Pancreas (tissue), 10 donors: ENCODE data around the gene FHIT. TPM values are rescaled to one million over a fixed set of nuclear protein-coding genes. Genes with fewer than 3 reads are reported as not detected.

Source experiments
- ATAC-seq, 4 donors: fragments of 200-7000 bp; cut with Tn5 transposase; one replicate each; pipeline versions ENCODE4 v1.8.0 to v1.9.1; 2020; ENCODE audit warnings: mild to moderate bottlenecking in 4 of 4, moderate library complexity in 4 of 4
- DNase-seq, 6 donors: peaks; one replicate each; pipeline ENCODE4 v3.0.0-alpha.2; 2020
- FAIRE-seq: peaks from 2 replicates; lab custom pipeline; 2012; peaks lifted over from hg19 to GRCh38; lab: Jason Lieb, UNC
- H3K27ac ChIP-seq, 4 donors: fragments of 200-600 bp; sonication (generic); 1 replicate in 3 of 4; 2 replicates in 1 of 4; pipeline versions ENCODE4 v1.5.0 to v1.8.0; 2020
- H3K27me3 ChIP-seq, 4 donors: fragments of 200-600 bp; one replicate each; pipeline ENCODE4 v1.8.0; 2021
- H3K36me3 ChIP-seq, 3 donors: fragments of 200-600 bp; sonication (generic) in 1 of 3; one replicate each; pipeline versions ENCODE4 v1.5.0 to v1.8.0; 2020 to 2021
- H3K4me1 ChIP-seq, 3 donors: fragments of 200-600 bp; one replicate each; pipeline ENCODE4 v1.8.0; 2021
- H3K4me3 ChIP-seq, 4 donors: fragments of 200-600 bp; sonication (generic) in 2 of 4; one replicate each; pipeline versions ENCODE4 v1.5.0 to v1.8.0; 2020 to 2021
- H3K9me3 ChIP-seq, 4 donors: fragments of 200-600 bp; one replicate each; pipeline ENCODE4 v1.8.0; 2021
- CTCF ChIP-seq, 4 donors: fragments of 200-600 bp; sonication (generic) in 3 of 4; IDR thresholded peaks; one replicate each; pipeline versions ENCODE4 v1.5.0 to v1.8.0; 2021; ENCODE audit warnings: antibody characterized with exemption in 4 of 4
- WGBS, 2 donors: extraction: QIAGEN DNeasy Blood & Tissue Kit; methylation state at CpG; one replicate each; pipeline ENCODE4 v1.1.7; 2013; 5-methylcytosine and 5-hydroxymethylcytosine counted together
- intact Hi-C, 3 donors: fragments of 100-400 bp; cut with DNase I; formaldehyde crosslinking; loops; one replicate each; pipeline versions ENCODE4 v1.11.1 to v1.14.2; 2022
- polyA plus RNA-seq, 2 donors: library from polyadenylated mRNA; stranded (reverse); fragments of 200-250 nt; gene quantifications; one replicate each; pipeline ENCODE4 v1.2.3, GENCODE V29; 2013
- total RNA-seq, 6 donors: library from RNA; stranded (reverse); fragmentation: NEBNext Ultra II Directional in 4 of 6; extraction: Animal tissue kit (Norgen Biotek cat#: 25700) in 4 of 6; gene quantifications; one replicate each; pipeline versions ENCODE4 v1.2.1 to v1.2.4, GENCODE V29; 2021 to 2023
- donor health status: healthy with polysubstance abuse.
- donor health status: DM: no; HTN: no; CAD: no; lungs with moderate emphysema.
- donor health status: DM: no; HTN: no; CAD: no.
- donor health status: control.
- donor health status: control.
- donor health status: Bipolar disorder and iron deficiency.
- donor health status: DM: yes; HTN: yes; CAD: no.
- donor health status: DM: no; HTN: no; CAD: no.
- donor health status: DM: no; HTN: no; CAD: no.
- donor health status: DM: yes; HTN: yes; CAD: no.

Gene FHIT
- total and polyA plus RNA-seq, 8 donors, result 4.8 to 15.7 (median 8.0) TPM

- Histone ChIP-seq H3K9me3 (no peaks in the 10 kb centered on the region), H3K36me3 (no peaks in the 10 kb centered on the region), H3K4me1 (peaks cover 0 to under 1% (median 0%) of the 10 kb centered on the region in 3 donors), H3K4me3 (no peak overlapping the region), H3K27ac (no peak overlapping the region), H3K27me3 (no peaks in the 10 kb centered on the region)
- ATAC-seq, result no peak
- intact Hi-C loops, result no loop called here
- DNase-seq, result no peak
- TF ChIP-seq CTCF (IDR thresholded peaks at IDR 0.05), result no peak
- FAIRE-seq, result no peak
- 93 to 94% methylated on average over 7 of the region's 7 CpGs for WGBS, 2 donors
These were observed 1497.3 kb downstream of the FHIT start for GRCh38 chr3:59753808-59754450.

GRCh38 chr3:59752925-59753324 lies 1498.3 kb downstream of the FHIT start:
- no peak for TF ChIP-seq CTCF (IDR thresholded peaks at IDR 0.05)

GRCh38 chr3:59751606-59752005 lies 1499.6 kb downstream of the FHIT start:
- no peak for DNase-seq
- 91 to 97% methylated on average over 4 of the region's 4 CpGs for WGBS, 2 donors
- Histone ChIP-seq H3K27ac (no peak overlapping the region), H3K9me3 (no peaks in the 10 kb centered on the region), H3K4me1 (no peaks in the 10 kb centered on the region), H3K4me3 (no peak overlapping the region), H3K27me3 (no peaks in the 10 kb centered on the region), H3K36me3 (no peaks in the 10 kb centered on the region)
- no peak for FAIRE-seq
- intact Hi-C loops, result no loop called here
- TF ChIP-seq CTCF (IDR thresholded peaks at IDR 0.05), result no peak
- no peak for ATAC-seq

More at GRCh38 chr3:59752925-59753324, 1498.3 kb downstream of the FHIT start:
- Histone ChIP-seq H3K9me3 (no peaks in the 10 kb centered on the region), H3K36me3 (no peaks in the 10 kb centered on the region), H3K4me1 (no peaks in the 10 kb centered on the region), H3K27me3 (no peaks in the 10 kb centered on the region), H3K4me3 (no peak overlapping the region), H3K27ac (no peak overlapping the region)
- ATAC-seq (no peak), DNase-seq (no peak), FAIRE-seq (no peak)
- intact Hi-C loops, result no loop called here

- no peak for FAIRE-seq
- H3K36me3 ChIP-seq, result no peaks in the 10 kb centered on the region
- H3K27ac ChIP-seq, result no peak overlapping the region
- H3K4me1 ChIP-seq, result no peaks in the 10 kb centered on the region
- no peak overlapping the region for H3K4me3 ChIP-seq
- ATAC-seq, result no peak
- H3K27me3 ChIP-seq, result no peaks in the 10 kb centered on the region
- no peak for DNase-seq
- no peak for TF ChIP-seq CTCF (IDR thresholded peaks at IDR 0.05)
- no peaks in the 10 kb centered on the region for H3K9me3 ChIP-seq
- WGBS, 2 donors, result 48 to 62% methylated on average over 1 of the region's 1 CpG
- intact Hi-C loops, result no loop called here
These were observed 1500.9 kb downstream of the FHIT start for GRCh38 chr3:59750391-59750790.

GRCh38 chr3:59749291-59749690 lies 1502.0 kb downstream of the FHIT start:
- no peak overlapping the region for H3K27ac ChIP-seq

More at GRCh38 chr3:59749291-59749690, 1502.0 kb downstream of the FHIT start:
- no peak for TF ChIP-seq CTCF (IDR thresholded peaks at IDR 0.05)
- H3K4me3 ChIP-seq, result no peak overlapping the region
- DNase-seq (no peak), FAIRE-seq (no peak), ATAC-seq (no peak)
- H3K27me3 ChIP-seq, result no peaks in the 10 kb centered on the region
- H3K36me3 ChIP-seq, result no peaks in the 10 kb centered on the region
- H3K9me3 ChIP-seq, result no peaks in the 10 kb centered on the region
- WGBS, 2 donors, result 78 to 84% methylated on average over 6 of the region's 6 CpGs
- intact Hi-C loops, result no loop called here
- no peaks in the 10 kb centered on the region for H3K4me1 ChIP-seq
